Endothelial cell of umbilical vein (primary cell): Measurements from ENCODE around the gene SWT1.

Experiments
- CTCF ChIP-seq, 2 donors: IDR thresholded peaks; 1 replicate in 1 of 2; 2 replicates in 1 of 2; pipeline ENCODE4 v1.5.1; 2011; ENCODE audit warnings: low read length in 2 of 2, mild to moderate bottlenecking in 2 of 2, moderate library complexity in 2 of 2, control low read depth in 1 of 2, inconsistent platforms in 1 of 2, low read depth in 1 of 2; ENCODE audit not compliant: insufficient read depth in 1 of 2; ENCODE audit errors: extremely low read depth in 1 of 2
- EZH2 ChIP-seq: IDR thresholded peaks from 2 replicates; pipeline ENCODE4 v1.6.1; 2012; ENCODE audit warnings: borderline replicate concordance, low read depth, mild to moderate bottlenecking, moderate library complexity, low read length, inconsistent platforms; ENCODE audit not compliant: severe bottlenecking
- GATA2 ChIP-seq: IDR thresholded peaks from 2 replicates; pipeline ENCODE4 v1.7.0; 2011; ENCODE audit warnings: low read depth, mild to moderate bottlenecking, moderate library complexity, mixed read lengths, low read length; ENCODE audit not compliant: insufficient read length, insufficient read depth
- JUN ChIP-seq: IDR thresholded peaks from 2 replicates; pipeline ENCODE4 v1.6.1; 2011; ENCODE audit warnings: borderline replicate concordance, low read depth; ENCODE audit not compliant: insufficient read length, insufficient read depth
- MYC ChIP-seq: IDR thresholded peaks from one replicate; pipeline ENCODE4 v1.6.1; 2011; ENCODE audit warnings: mild to moderate bottlenecking, low read depth, low read length
- POLR2A ChIP-seq: IDR thresholded peaks from 2 replicates; pipeline ENCODE4 v1.6.1; 2012; ENCODE audit warnings: low read depth, mild to moderate bottlenecking, control low read depth, low read length
- POLR2AphosphoS5 ChIP-seq: IDR thresholded peaks from 2 replicates; pipeline ENCODE4 v1.6.1; 2012; ENCODE audit warnings: low read depth, mild to moderate bottlenecking, control low read depth, low read length, moderate library complexity; ENCODE audit not compliant: insufficient read depth
- TF ChIP-seq, protein P1 (sequence below): IDR thresholded peaks from 2 replicates; pipeline ENCODE4 v1.6.1; 2011; ENCODE audit not compliant: insufficient read depth, insufficient read length

- TF ChIP-seq POLR2A (no peak), POLR2AphosphoS5 (no peak), CTCF (IDR thresholded peaks at IDR 0.05; ENCODE audit: extremely low read depth in 1 of 2, insufficient read depth in 1 of 2, low read depth in 1 of 2, low read length in 2 of 2) (no peak), EZH2 (no peak), MYC (no peak), JUN (no peak), GATA2 (no peak)
- TF ChIP-seq, protein P1, sequence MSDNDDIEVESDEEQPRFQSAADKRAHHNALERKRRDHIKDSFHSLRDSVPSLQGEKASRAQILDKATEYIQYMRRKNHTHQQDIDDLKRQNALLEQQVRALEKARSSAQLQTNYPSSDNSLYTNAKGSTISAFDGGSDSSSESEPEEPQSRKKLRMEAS, result no peak
Measured at GRCh38 chr1:185112356-185112755, 44.6 kb upstream of the SWT1 start.
